Natural killer cell (primary cell): Measurements from ENCODE around the gene CAVIN4. TPM values are rescaled to one million over a fixed set of nuclear protein-coding genes. Genes with fewer than 3 reads are reported as not detected.

ENCODE experiments used
- ATAC-seq, 3 donors: fragments of 150-1000 bp in 2 of 3; fragments of 200-7000 bp in 1 of 3; cut with Tn5 transposase; 1 replicate in 1 of 3; 2 replicates in 2 of 3; pipeline ENCODE4 v1.10.0; 2021; ENCODE audit warnings: mild to moderate bottlenecking in 2 of 3, moderate library complexity in 2 of 3
- DNase-seq, 2 donors: peaks; one replicate each; pipeline versions ENCODE4 v3.0.0 to v3.0.0-alpha.2; 2013 to 2021; ENCODE audit warnings: mixed read lengths in 1 of 2
- H3K27ac ChIP-seq: one replicate; pipeline ENCODE4 v1.5.1; 2013; ENCODE audit warnings: mild to moderate bottlenecking, low read length
- H3K27me3 ChIP-seq: one replicate; pipeline ENCODE4 v1.6.1; 2013; ENCODE audit warnings: low read length; ENCODE audit not compliant: control insufficient read depth, insufficient read depth
- H3K36me3 ChIP-seq: one replicate; pipeline ENCODE4 v1.6.1; 2013; ENCODE audit warnings: low read length; ENCODE audit not compliant: control insufficient read depth, insufficient read depth
- H3K4me1 ChIP-seq: one replicate; pipeline ENCODE4 v1.6.1; 2013; ENCODE audit warnings: low read length; ENCODE audit not compliant: control insufficient read depth, insufficient read depth
- H3K4me3 ChIP-seq: one replicate; pipeline ENCODE4 v1.5.1; 2013; ENCODE audit warnings: low read length
- H3K9me3 ChIP-seq: one replicate; pipeline ENCODE4 v1.6.1; 2013; ENCODE audit warnings: low read length; ENCODE audit not compliant: control insufficient read depth, insufficient read depth
- H3K27ac Mint-ChIP-seq, 2 donors: one replicate each; pipeline ENCODE4 v1.8.0; 2022; ENCODE audit warnings: mild to moderate bottlenecking in 2 of 2, mixed read lengths in 2 of 2, moderate library complexity in 1 of 2
- H3K27me3 Mint-ChIP-seq, 2 donors: one replicate each; pipeline ENCODE4 v1.8.0; 2022; ENCODE audit warnings: low read depth in 2 of 2, mixed read lengths in 2 of 2
- H3K36me3 Mint-ChIP-seq: one replicate; pipeline ENCODE4 v1.8.0; 2022; ENCODE audit warnings: mixed read lengths
- H3K4me1 Mint-ChIP-seq, 2 donors: one replicate each; pipeline ENCODE4 v1.8.0; 2022; ENCODE audit warnings: mixed read lengths in 2 of 2
- H3K4me3 Mint-ChIP-seq: one replicate; pipeline ENCODE4 v1.8.0; 2022; ENCODE audit warnings: mild to moderate bottlenecking, moderate library complexity, mixed read lengths
- H3K9me3 Mint-ChIP-seq, 2 donors: one replicate each; pipeline ENCODE4 v1.8.0; 2022; ENCODE audit warnings: mixed read lengths in 2 of 2
- WGBS: methylation state at CpG from one replicate; pipeline ENCODE4 v1.1.7; 2013; ENCODE audit warnings: missing lambda C conversion rate; ENCODE audit not compliant: insufficient coverage; 5-methylcytosine and 5-hydroxymethylcytosine counted together
- intact Hi-C: fragments of 100-400 bp; cut with micrococcal nuclease; formaldehyde crosslinking; loops from one replicate; pipeline ENCODE4 v1.14.2; 2022
- total RNA-seq, 4 donors: library from RNA; stranded (reverse); fragments of 120-200 nt in 1 of 4; gene quantifications; one replicate each; pipeline versions ENCODE4 v1.2.3 to v1.2.4, GENCODE V29; 2013 to 2022
- TF ChIP-seq, protein P1 (sequence below): fragments of 200-600 bp; IDR thresholded peaks from one replicate; pipeline ENCODE4 v1.8.0; 2022; ENCODE audit warnings: antibody characterized with exemption

The CAVIN4 gene
- total RNA-seq, 3 donors from 2014 or later (not counting 1 experiment from before 2014, with no cell fraction given) = 0.21 to 0.63 (median 0.41) TPM

DNA sequence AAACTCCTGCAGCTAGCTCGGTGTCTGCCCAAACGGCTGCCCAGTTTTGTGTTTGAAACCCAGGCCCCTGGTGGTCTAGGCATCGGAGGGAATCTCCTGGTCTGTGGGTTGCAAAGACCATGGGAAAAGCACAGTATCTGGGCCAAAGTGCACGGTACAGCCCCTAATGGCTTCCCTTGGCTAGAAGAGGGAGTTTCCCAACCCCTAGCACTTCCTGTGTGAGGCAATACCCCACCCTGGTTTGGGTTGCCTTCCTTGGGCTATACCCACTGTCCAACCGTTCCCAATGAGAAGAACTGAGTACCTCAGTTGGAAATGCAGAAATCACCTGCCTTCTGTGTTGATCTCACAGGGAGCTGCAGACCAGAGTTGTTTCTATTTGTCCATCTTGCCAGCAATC lies 41.8 kb downstream of the CAVIN4 start:
- H3K9me3 ChIP-seq = no peaks in the 10 kb centered on the region
- ATAC-seq (no peak), DNase-seq (no peak)
- H3K4me3 ChIP-seq = no peak overlapping the region
- H3K36me3 Mint-ChIP-seq = no peaks in the 10 kb centered on the region
- H3K27me3 ChIP-seq = no peaks in the 10 kb centered on the region
- no peaks in the 10 kb centered on the region for H3K4me1 ChIP-seq
- 57% methylated on average over 5 of the region's 5 CpGs for WGBS
- peaks cover 0 to 6% of the 10 kb centered on the region in 2 donors for H3K9me3 Mint-ChIP-seq
- TF ChIP-seq, protein P1, sequence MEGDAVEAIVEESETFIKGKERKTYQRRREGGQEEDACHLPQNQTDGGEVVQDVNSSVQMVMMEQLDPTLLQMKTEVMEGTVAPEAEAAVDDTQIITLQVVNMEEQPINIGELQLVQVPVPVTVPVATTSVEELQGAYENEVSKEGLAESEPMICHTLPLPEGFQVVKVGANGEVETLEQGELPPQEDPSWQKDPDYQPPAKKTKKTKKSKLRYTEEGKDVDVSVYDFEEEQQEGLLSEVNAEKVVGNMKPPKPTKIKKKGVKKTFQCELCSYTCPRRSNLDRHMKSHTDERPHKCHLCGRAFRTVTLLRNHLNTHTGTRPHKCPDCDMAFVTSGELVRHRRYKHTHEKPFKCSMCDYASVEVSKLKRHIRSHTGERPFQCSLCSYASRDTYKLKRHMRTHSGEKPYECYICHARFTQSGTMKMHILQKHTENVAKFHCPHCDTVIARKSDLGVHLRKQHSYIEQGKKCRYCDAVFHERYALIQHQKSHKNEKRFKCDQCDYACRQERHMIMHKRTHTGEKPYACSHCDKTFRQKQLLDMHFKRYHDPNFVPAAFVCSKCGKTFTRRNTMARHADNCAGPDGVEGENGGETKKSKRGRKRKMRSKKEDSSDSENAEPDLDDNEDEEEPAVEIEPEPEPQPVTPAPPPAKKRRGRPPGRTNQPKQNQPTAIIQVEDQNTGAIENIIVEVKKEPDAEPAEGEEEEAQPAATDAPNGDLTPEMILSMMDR = no peak
- H3K4me1 Mint-ChIP-seq = no peaks in the 10 kb centered on the region
- H3K27ac ChIP-seq = no peak overlapping the region
- H3K4me3 Mint-ChIP-seq = no peak overlapping the region
- no peak overlapping the region for H3K27ac Mint-ChIP-seq
- intact Hi-C loops = no loop called here
- no peaks in the 10 kb centered on the region for H3K36me3 ChIP-seq
- H3K27me3 Mint-ChIP-seq = peaks cover 0 to 12% of the 10 kb centered on the region in 2 donors

DNA sequence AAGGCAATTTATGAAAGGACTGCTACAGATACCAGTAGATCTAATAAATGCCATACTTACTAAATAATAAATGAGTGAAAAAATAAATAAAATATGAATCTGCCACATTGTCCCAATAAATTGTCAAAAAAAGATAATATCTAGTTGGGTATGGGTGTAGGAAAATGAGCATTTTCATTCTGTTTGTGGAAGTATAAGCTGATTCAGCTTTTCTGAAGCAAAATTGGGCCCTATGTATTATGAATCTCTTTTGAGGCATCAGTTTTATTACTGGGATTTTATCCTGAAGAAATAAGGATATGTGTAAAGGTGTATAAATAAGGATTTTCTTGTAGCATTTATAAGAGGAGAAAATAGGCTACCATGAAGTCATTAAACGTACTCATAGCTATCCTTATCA lies 46.1 kb downstream of the CAVIN4 start:
- H3K27me3 Mint-ChIP-seq = no peaks in the 10 kb centered on the region
- H3K4me3 ChIP-seq = no peak overlapping the region
- ATAC-seq (no peak), DNase-seq (no peak)
- intact Hi-C loops = no loop called here
- no peaks in the 10 kb centered on the region for H3K36me3 Mint-ChIP-seq
- WGBS = no CpG with 5 or more reads among the region's 1 CpG
- peaks cover 0 to 5% of the 10 kb centered on the region in 2 donors for H3K9me3 Mint-ChIP-seq
- H3K27ac Mint-ChIP-seq = no peak overlapping the region
- H3K4me3 Mint-ChIP-seq = no peak overlapping the region
- TF ChIP-seq, protein P1 = no peak
- no peak overlapping the region for H3K27ac ChIP-seq
- no peaks in the 10 kb centered on the region for H3K4me1 Mint-ChIP-seq
- H3K27me3 ChIP-seq = no peaks in the 10 kb centered on the region
- no peaks in the 10 kb centered on the region for H3K4me1 ChIP-seq
- no peaks in the 10 kb centered on the region for H3K36me3 ChIP-seq
- no peaks in the 10 kb centered on the region for H3K9me3 ChIP-seq

DNA sequence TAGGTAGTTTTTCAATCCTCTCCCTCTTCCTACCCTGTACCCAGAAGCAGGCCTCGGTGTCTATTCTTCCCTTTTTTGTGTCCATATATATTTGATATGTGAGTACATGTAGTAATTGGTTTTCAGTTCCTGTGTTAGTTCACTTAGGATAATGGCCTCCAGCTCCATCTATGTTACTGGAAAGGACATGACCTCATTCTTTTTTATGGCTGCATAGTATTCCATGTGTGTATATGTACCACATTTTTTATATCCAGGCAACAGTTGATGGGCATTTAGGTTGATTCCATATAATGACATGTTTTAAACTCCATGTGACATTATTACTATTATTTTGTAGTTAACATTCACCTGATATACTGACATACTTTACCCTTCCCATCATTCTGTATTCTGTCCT lies 49.1 kb downstream of the CAVIN4 start:
- intact Hi-C loops = no loop called here
- H3K27me3 Mint-ChIP-seq = peaks cover 3 to 6% of the 10 kb centered on the region in 2 donors
- Histone ChIP-seq H3K36me3 (no peaks in the 10 kb centered on the region), H3K4me1 (no peaks in the 10 kb centered on the region), H3K27me3 (no peaks in the 10 kb centered on the region), H3K4me3 (no peak overlapping the region), H3K9me3 (no peaks in the 10 kb centered on the region), H3K27ac (no peak overlapping the region)
- no peaks in the 10 kb centered on the region for H3K4me1 Mint-ChIP-seq
- TF ChIP-seq, protein P1 = no peak
- DNase-seq (no peak), ATAC-seq (no peak)
- H3K4me3 Mint-ChIP-seq = no peak overlapping the region
- H3K9me3 Mint-ChIP-seq = peaks cover 0 to 5% of the 10 kb centered on the region in 2 donors
- no CpG with 5 or more reads among the region's 1 CpG for WGBS
- H3K27ac Mint-ChIP-seq = no peak overlapping the region
- no peaks in the 10 kb centered on the region for H3K36me3 Mint-ChIP-seq

DNA sequence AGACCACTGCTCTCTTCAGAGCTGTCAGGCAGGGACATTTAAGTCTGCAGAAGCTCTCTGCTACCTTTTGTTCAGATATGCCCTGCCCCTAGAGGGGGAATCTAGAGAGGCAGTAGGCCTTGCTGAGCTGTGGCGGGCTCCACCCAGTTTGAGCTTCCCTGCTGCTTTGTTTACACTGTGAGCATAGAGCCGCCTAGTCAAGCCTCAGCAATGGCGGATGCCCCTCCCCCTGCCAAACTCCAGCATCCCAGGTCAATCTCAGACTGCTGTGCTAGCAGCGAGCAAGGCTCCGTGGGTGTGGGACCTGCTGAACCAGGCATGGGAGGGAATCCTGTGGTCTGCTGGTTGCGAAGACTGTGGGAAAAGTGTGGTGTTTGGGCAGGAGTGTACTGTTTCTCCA lies 59.9 kb downstream of the CAVIN4 start:
- Histone ChIP-seq H3K4me3 (no peak overlapping the region), H3K27me3 (no peaks in the 10 kb centered on the region), H3K4me1 (no peaks in the 10 kb centered on the region), H3K36me3 (no peaks in the 10 kb centered on the region), H3K9me3 (no peaks in the 10 kb centered on the region), H3K27ac (no peak overlapping the region)
- H3K9me3 Mint-ChIP-seq = peaks cover 3 to 5% of the 10 kb centered on the region in 2 donors
- H3K4me1 Mint-ChIP-seq = no peaks in the 10 kb centered on the region
- peaks cover 0 to 8% of the 10 kb centered on the region in 2 donors for H3K27me3 Mint-ChIP-seq
- TF ChIP-seq, protein P1 = no peak
- H3K36me3 Mint-ChIP-seq = no peaks in the 10 kb centered on the region
- H3K27ac Mint-ChIP-seq = no peak overlapping the region
- 90% methylated on average over 6 of the region's 6 CpGs for WGBS
- H3K4me3 Mint-ChIP-seq = no peak overlapping the region
- ATAC-seq (no peak), DNase-seq (no peak)
- intact Hi-C loops = no loop called here
